ENCODE data around the gene EFHD1. TPM values are rescaled to one million over a fixed set of nuclear protein-coding genes. Genes with fewer than 3 reads are reported as not detected.

Gene EFHD1
- total and polyA plus RNA-seq, 2 of the 13 experiments (the other 11 are each of a cell fraction or from before 2014, with no cell fraction given) = 0.09 TPM; not detected in 1

DNA sequence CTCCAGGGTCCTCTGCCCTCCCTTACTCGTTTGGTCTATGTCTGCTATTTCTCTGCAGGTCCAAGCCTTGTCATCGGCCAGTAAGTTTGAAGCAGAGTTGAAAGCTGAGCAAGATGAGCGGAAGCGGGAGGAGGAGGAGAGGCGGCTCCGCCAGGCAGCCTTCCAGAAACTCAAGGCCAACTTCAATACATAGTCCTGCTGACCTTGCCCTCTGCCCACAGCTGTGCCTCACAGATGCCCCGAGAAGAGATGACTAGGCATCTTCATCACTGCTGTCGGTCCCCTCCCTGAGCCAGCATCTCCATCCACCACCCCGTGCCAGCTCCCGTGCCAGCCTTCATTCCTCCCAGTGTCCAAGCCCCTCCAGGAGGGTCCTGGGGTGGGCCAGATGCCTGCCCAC, 48.1 kb downstream of the EFHD1 start:
- no peaks in the 10 kb centered on the region for H3K9me3 ChIP-seq (ENCODE audit: low read length)
- ChIA-PET CTCF (ENCODE audit: low intra/inter-chr PET ratio, low total read pairs) (no interaction called here), POLR2A (no interaction called here)
- no peak overlapping the region for H3K27ac ChIP-seq (ENCODE audit: extremely low read length, insufficient read depth, low read length)
- H3K4me2 ChIP-seq (ENCODE audit: low read depth, low read length) = no peak overlapping the region
- TF ChIP-seq TEAD3 (CRISPR knock-in tag; optimal IDR thresholded peaks at IDR 0.05; ENCODE audit: borderline replicate concordance) (peak; percentile 16), HNRNPL (IDR thresholded peaks at IDR 0.05; ENCODE audit: low read depth, low read length) (0 out of 2 replicates have a peak, but pooled peaks have one; percentile 40), MAFF (IDR thresholded peaks at IDR 0.05; ENCODE audit: low read depth, low read length) (0 out of 2 replicates have a peak, but pooled peaks have one; percentile 16), FOXM1 (CRISPR knock-in tag; IDR thresholded peaks at IDR 0.05) (no peak), NFE2L2 (IDR thresholded peaks at IDR 0.05; ENCODE audit: low read length) (0 out of 2 replicates have a peak, but pooled peaks have one; percentile 15)
- TF ChIP-seq, protein P1, sequence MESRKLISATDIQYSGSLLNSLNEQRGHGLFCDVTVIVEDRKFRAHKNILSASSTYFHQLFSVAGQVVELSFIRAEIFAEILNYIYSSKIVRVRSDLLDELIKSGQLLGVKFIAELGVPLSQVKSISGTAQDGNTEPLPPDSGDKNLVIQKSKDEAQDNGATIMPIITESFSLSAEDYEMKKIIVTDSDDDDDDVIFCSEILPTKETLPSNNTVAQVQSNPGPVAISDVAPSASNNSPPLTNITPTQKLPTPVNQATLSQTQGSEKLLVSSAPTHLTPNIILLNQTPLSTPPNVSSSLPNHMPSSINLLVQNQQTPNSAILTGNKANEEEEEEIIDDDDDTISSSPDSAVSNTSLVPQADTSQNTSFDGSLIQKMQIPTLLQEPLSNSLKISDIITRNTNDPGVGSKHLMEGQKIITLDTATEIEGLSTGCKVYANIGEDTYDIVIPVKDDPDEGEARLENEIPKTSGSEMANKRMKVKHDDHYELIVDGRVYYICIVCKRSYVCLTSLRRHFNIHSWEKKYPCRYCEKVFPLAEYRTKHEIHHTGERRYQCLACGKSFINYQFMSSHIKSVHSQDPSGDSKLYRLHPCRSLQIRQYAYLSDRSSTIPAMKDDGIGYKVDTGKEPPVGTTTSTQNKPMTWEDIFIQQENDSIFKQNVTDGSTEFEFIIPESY (CRISPR knock-in tag; IDR thresholded peaks at IDR 0.05) = peak; percentile 83
- TF ChIP-seq, protein P2, sequence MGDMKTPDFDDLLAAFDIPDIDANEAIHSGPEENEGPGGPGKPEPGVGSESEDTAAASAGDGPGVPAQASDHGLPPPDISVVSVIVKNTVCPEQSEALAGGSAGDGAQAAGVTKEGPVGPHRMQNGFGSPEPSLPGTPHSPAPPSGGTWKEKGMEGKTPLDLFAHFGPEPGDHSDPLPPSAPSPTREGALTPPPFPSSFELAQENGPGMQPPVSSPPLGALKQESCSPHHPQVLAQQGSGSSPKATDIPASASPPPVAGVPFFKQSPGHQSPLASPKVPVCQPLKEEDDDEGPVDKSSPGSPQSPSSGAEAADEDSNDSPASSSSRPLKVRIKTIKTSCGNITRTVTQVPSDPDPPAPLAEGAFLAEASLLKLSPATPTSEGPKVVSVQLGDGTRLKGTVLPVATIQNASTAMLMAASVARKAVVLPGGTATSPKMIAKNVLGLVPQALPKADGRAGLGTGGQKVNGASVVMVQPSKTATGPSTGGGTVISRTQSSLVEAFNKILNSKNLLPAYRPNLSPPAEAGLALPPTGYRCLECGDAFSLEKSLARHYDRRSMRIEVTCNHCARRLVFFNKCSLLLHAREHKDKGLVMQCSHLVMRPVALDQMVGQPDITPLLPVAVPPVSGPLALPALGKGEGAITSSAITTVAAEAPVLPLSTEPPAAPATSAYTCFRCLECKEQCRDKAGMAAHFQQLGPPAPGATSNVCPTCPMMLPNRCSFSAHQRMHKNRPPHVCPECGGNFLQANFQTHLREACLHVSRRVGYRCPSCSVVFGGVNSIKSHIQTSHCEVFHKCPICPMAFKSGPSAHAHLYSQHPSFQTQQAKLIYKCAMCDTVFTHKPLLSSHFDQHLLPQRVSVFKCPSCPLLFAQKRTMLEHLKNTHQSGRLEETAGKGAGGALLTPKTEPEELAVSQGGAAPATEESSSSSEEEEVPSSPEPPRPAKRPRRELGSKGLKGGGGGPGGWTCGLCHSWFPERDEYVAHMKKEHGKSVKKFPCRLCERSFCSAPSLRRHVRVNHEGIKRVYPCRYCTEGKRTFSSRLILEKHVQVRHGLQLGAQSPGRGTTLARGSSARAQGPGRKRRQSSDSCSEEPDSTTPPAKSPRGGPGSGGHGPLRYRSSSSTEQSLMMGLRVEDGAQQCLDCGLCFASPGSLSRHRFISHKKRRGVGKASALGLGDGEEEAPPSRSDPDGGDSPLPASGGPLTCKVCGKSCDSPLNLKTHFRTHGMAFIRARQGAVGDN (CRISPR knock-in tag; IDR thresholded peaks at IDR 0.05) = 0 out of 2 replicates have a peak, but pooled peaks have one; percentile 10
- TF ChIP-seq, protein P3, sequence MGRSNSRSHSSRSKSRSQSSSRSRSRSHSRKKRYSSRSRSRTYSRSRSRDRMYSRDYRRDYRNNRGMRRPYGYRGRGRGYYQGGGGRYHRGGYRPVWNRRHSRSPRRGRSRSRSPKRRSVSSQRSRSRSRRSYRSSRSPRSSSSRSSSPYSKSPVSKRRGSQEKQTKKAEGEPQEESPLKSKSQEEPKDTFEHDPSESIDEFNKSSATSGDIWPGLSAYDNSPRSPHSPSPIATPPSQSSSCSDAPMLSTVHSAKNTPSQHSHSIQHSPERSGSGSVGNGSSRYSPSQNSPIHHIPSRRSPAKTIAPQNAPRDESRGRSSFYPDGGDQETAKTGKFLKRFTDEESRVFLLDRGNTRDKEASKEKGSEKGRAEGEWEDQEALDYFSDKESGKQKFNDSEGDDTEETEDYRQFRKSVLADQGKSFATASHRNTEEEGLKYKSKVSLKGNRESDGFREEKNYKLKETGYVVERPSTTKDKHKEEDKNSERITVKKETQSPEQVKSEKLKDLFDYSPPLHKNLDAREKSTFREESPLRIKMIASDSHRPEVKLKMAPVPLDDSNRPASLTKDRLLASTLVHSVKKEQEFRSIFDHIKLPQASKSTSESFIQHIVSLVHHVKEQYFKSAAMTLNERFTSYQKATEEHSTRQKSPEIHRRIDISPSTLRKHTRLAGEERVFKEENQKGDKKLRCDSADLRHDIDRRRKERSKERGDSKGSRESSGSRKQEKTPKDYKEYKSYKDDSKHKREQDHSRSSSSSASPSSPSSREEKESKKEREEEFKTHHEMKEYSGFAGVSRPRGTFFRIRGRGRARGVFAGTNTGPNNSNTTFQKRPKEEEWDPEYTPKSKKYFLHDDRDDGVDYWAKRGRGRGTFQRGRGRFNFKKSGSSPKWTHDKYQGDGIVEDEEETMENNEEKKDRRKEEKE (IDR thresholded peaks at IDR 0.05) = no peak
- TF ChIP-seq, protein P4, sequence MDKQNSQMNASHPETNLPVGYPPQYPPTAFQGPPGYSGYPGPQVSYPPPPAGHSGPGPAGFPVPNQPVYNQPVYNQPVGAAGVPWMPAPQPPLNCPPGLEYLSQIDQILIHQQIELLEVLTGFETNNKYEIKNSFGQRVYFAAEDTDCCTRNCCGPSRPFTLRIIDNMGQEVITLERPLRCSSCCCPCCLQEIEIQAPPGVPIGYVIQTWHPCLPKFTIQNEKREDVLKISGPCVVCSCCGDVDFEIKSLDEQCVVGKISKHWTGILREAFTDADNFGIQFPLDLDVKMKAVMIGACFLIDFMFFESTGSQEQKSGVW (CRISPR knock-in tag; IDR thresholded peaks at IDR 0.05; ENCODE audit: borderline replicate concordance) = no peak
- TF ChIP-seq, protein P5, sequence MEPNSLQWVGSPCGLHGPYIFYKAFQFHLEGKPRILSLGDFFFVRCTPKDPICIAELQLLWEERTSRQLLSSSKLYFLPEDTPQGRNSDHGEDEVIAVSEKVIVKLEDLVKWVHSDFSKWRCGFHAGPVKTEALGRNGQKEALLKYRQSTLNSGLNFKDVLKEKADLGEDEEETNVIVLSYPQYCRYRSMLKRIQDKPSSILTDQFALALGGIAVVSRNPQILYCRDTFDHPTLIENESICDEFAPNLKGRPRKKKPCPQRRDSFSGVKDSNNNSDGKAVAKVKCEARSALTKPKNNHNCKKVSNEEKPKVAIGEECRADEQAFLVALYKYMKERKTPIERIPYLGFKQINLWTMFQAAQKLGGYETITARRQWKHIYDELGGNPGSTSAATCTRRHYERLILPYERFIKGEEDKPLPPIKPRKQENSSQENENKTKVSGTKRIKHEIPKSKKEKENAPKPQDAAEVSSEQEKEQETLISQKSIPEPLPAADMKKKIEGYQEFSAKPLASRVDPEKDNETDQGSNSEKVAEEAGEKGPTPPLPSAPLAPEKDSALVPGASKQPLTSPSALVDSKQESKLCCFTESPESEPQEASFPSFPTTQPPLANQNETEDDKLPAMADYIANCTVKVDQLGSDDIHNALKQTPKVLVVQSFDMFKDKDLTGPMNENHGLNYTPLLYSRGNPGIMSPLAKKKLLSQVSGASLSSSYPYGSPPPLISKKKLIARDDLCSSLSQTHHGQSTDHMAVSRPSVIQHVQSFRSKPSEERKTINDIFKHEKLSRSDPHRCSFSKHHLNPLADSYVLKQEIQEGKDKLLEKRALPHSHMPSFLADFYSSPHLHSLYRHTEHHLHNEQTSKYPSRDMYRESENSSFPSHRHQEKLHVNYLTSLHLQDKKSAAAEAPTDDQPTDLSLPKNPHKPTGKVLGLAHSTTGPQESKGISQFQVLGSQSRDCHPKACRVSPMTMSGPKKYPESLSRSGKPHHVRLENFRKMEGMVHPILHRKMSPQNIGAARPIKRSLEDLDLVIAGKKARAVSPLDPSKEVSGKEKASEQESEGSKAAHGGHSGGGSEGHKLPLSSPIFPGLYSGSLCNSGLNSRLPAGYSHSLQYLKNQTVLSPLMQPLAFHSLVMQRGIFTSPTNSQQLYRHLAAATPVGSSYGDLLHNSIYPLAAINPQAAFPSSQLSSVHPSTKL (CRISPR knock-in tag; IDR thresholded peaks at IDR 0.05) = 0 out of 2 replicates have a peak, but pooled peaks have one; percentile 15
- no peaks in the 10 kb centered on the region for H4K20me1 ChIP-seq (ENCODE audit: insufficient read depth, low read length)
- no peak overlapping the region for H3K9ac ChIP-seq (ENCODE audit: insufficient read depth, low read depth, low read length)
- no peak overlapping the region for H2AFZ ChIP-seq (ENCODE audit: low read length)
- H3K36me3 ChIP-seq (replicated peaks in 1 of 2; ENCODE audit: control insufficient read depth in 1 of 2, insufficient read depth in 2 of 2, low read length in 2 of 2) = no peaks in the 10 kb centered on the region
- no TSS peak for BruUV-seq (replicated peaks)
- H3K4me3 ChIP-seq (replicated peaks in 1 of 3; ENCODE audit: insufficient read depth in 1 of 3, low read depth in 2 of 3, low read length in 3 of 3) = no peak overlapping the region
- WGBS (ENCODE audit: low lambda C conversion rate) = 55% methylated on average over 10 of the region's 10 CpGs
- in situ Hi-C loops (cut with HindIII; ENCODE audit: extremely low pct_ligation_motif_present, low pct_unique_long_range_greater_than_20kb) (no loop called here), intact Hi-C loops (cut with micrococcal nuclease; ENCODE audit: unreplicated experiment) (no loop called here)
- DNase-seq (ENCODE audit: low spot score) (no peak), FAIRE-seq (no peak), ATAC-seq (peak; percentile 45)
- no peaks in the 10 kb centered on the region for H3K4me1 ChIP-seq (ENCODE audit: insufficient read depth, low read length)
- no peaks in the 10 kb centered on the region for H3K79me2 ChIP-seq (ENCODE audit: insufficient read depth, low read length)
- no peaks in the 10 kb centered on the region for H3K27me3 ChIP-seq (ENCODE audit: control insufficient read depth in 1 of 2, insufficient read depth in 2 of 2, low read length in 2 of 2)

All from HepG2 (cell line).